Measurements from ENCODE around the gene EMC6.
A peak's percentile ranks its signal among the peaks of the same experiment; 100 is the strongest.

EMC6 gene

DNA sequence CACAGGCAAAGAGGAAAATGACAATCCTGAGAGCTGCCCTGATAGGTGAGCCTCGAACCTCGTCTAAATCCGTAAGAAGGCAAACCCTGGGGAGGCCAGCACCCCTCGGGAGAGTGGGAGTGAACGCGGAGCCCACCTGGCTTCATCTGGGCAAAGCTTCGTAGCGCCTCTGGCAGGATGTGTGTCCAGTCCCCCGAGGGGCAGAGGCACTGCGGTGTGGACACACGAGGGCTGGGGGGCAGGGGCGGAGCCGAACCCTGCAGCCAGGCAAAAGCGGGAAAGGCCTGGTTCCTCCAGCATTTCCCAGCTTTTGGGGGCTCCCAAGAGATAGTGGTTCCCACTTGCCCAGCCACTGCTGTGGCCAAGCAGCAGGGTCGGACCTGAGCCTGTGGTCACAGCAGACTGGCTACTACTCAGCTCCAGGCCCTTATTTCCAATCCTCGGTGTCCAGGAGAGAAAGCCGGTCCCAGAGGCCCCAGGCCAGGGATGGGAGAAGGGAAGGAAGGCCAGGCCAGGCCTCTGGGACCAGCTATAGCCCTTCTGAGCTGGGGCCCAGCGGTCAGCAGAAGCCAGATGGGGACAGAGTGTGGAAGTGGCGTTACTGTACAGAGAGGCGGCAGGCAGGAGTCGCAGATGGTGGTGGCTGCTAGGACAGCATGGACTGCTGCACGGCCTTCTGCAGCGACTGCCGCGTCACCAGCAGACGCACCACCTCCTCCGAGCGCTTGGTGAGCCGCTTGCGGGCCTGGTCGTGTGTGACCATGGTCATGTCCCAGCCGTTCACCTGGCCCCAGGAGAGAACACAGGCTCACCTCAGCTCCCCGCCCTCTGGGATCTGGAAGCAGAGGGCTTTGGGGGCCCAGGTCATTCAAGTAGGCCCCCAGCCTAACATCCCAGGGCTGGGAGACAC, 5.3 kb upstream of the EMC6 start:
- no peak overlapping the region for H3K4me3 ChIP-seq (ENCODE audit: insufficient read length, low read depth)
- H3K36me3 ChIP-seq (ENCODE audit: insufficient read depth, insufficient read length, low read length) = peaks cover 68% of the 10 kb centered on the region
- no peak overlapping the region for H3K9ac ChIP-seq (ENCODE audit: insufficient read length, low read depth)
- peaks cover 13% of the 10 kb centered on the region for H3K4me1 ChIP-seq (ENCODE audit: insufficient read depth, insufficient read length)
- DNase-seq (ENCODE audit: low read depth, low spot score) = no peak
- no peak for TF ChIP-seq ZNF274 (IDR thresholded peaks at IDR 0.05; ENCODE audit: low read depth, low read length)
- TF ChIP-seq YY1 (IDR thresholded peaks at IDR 0.05; ENCODE audit: insufficient read depth, insufficient read length) = no peak
- H3K9me3 ChIP-seq (ENCODE audit: insufficient read depth, low read length) = no peaks in the 10 kb centered on the region
- no peaks in the 10 kb centered on the region for H3K27me3 ChIP-seq (ENCODE audit: insufficient read depth, insufficient read length)

DNA sequence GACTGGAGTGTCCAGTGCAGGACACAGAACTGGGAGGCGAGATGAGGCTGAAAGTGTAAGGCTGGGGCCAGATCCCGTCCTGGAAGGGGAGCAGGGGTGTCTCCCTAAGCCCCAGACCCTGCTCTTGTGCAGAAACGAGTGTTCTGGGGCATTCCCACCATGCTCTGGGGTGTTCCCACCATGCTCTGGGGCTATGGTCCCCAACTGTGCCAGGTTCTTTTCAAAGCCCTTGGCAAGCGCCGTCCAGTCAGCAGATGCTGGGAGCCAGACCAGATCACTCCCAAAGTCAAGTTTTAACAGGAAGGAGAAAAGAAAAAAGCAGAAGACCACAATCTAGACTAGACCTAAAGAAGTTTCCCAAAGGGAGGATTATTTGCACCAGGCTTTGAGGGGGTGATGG, 2.8 kb upstream of the EMC6 start:
- Histone ChIP-seq H3K4me3 (ENCODE audit: insufficient read length, low read depth) (no peak overlapping the region), H3K9me3 (ENCODE audit: insufficient read depth, low read length) (no peaks in the 10 kb centered on the region), H3K27me3 (ENCODE audit: insufficient read depth, insufficient read length) (no peaks in the 10 kb centered on the region), H3K4me1 (ENCODE audit: insufficient read depth, insufficient read length) (peaks cover 7% of the 10 kb centered on the region), H3K9ac (ENCODE audit: insufficient read length, low read depth) (no peak overlapping the region), H3K36me3 (ENCODE audit: insufficient read depth, insufficient read length, low read length) (peaks cover 66% of the 10 kb centered on the region)
- TF ChIP-seq YY1 (IDR thresholded peaks at IDR 0.05; ENCODE audit: insufficient read depth, insufficient read length) (no peak), ZNF274 (IDR thresholded peaks at IDR 0.05; ENCODE audit: low read depth, low read length) (no peak), SUZ12 (IDR thresholded peaks at IDR 0.05; ENCODE audit: extremely low read depth, insufficient read depth, insufficient read length) (no peak)
- no peak for DNase-seq (ENCODE audit: low read depth, low spot score)

DNA sequence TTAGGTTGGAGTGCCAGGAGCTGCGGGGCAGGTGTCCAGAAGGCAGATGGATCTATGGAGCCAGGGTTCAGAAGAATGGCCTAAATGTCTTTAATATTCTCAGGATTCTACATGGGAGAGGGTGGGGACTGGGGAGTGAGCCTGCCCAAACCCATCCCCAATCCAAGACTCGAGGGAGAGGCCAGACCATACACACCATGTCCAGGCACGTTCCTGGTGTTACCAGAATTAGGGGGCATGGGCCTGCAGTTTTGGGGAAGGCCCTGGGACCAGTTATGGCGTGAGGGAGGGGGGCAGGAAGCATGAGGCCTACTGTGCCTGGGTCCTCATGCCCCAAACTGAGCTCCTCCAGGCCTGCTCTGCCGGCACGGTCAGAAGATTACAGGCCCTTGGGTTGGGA, 2.1 kb upstream of the EMC6 start:
- no peak for DNase-seq (ENCODE audit: low read depth, low spot score)

DNA sequence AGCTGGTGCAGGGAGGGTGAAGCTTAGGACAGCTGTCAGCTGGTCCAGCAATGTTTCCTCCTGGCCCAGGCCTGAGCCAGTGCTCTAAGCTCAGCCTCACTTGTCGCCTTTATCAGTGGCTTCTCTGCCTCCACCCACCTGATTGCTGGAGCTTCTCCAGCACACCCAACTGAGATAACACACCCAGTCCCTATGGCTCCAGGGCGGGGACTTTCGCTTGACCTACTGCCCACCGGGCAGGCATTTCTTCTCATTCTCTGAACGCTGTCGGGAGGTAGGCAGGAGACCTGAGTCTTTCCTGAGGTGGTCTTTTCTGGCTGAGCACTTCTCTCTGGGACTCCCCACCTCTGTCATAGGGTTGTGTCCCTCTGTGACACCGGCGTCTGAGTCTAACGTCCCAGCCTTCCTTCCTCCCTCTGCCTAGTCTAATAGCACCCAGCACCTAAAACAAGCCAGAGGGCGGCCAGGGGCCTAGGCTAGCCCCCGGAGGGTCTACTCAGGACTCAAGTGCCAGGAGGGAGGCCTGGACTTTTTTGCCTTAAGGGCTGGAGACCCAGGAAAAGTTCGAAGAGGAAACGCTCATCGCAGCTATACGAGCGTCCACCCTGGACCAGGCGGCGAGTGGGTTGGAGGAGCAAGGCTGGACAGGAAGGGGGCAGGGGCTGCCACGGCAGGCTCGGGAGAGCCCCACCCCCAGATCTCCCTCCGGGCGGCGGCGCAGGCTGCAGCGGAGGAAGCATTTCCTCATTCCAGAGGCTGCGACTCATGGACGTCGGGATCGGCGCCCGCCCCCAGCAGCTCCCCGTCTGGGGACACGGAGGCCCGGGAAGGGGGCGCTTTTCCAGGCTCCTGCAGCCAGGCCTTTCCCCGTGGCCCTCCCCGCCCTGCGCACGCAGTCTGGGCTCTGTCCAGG, 990 bp upstream of the EMC6 start:
- no peaks in the 10 kb centered on the region for H3K9me3 ChIP-seq (ENCODE audit: insufficient read depth, low read length)
- no peaks in the 10 kb centered on the region for H3K27me3 ChIP-seq (ENCODE audit: insufficient read depth, insufficient read length)
- peaks cover 60% of the 10 kb centered on the region for H3K36me3 ChIP-seq (ENCODE audit: insufficient read depth, insufficient read length, low read length)
- TF ChIP-seq SUZ12 (IDR thresholded peaks at IDR 0.05; ENCODE audit: extremely low read depth, insufficient read depth, insufficient read length) (no peak), ZNF274 (IDR thresholded peaks at IDR 0.05; ENCODE audit: low read depth, low read length) (no peak), YY1 (IDR thresholded peaks at IDR 0.05; ENCODE audit: insufficient read depth, insufficient read length) (no peak)
- peak overlapping the region; percentile 98 for H3K9ac ChIP-seq (ENCODE audit: insufficient read length, low read depth)
- no peak for DNase-seq (ENCODE audit: low read depth, low spot score)
- peaks cover 7% of the 10 kb centered on the region for H3K4me1 ChIP-seq (ENCODE audit: insufficient read depth, insufficient read length)
- H3K4me3 ChIP-seq (ENCODE audit: insufficient read length, low read depth) = peak overlapping the region; percentile 84

More for the DNA sequence above, 2.1 kb upstream of the EMC6 start:
- no peak overlapping the region for H3K4me3 ChIP-seq (ENCODE audit: insufficient read length, low read depth)
- TF ChIP-seq YY1 (IDR thresholded peaks at IDR 0.05; ENCODE audit: insufficient read depth, insufficient read length) (no peak), SUZ12 (IDR thresholded peaks at IDR 0.05; ENCODE audit: extremely low read depth, insufficient read depth, insufficient read length) (no peak), ZNF274 (IDR thresholded peaks at IDR 0.05; ENCODE audit: low read depth, low read length) (no peak)
- no peaks in the 10 kb centered on the region for H3K9me3 ChIP-seq (ENCODE audit: insufficient read depth, low read length)
- peak overlapping the region; percentile 32 for H3K9ac ChIP-seq (ENCODE audit: insufficient read length, low read depth)
- H3K27me3 ChIP-seq (ENCODE audit: insufficient read depth, insufficient read length) = no peaks in the 10 kb centered on the region
- peaks cover 7% of the 10 kb centered on the region for H3K4me1 ChIP-seq (ENCODE audit: insufficient read depth, insufficient read length)
- H3K36me3 ChIP-seq (ENCODE audit: insufficient read depth, insufficient read length, low read length) = peaks cover 61% of the 10 kb centered on the region

DNA sequence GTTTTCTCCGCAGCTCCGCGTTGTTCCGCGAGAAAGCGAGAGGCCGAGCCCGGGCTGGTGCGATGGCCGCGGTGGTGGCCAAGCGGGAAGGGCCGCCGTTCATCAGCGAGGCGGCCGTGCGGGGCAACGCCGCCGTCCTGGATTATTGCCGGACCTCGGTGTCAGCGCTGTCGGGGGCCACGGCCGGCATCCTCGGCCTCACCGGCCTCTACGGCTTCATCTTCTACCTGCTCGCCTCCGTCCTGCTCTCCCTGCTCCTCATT, 404 bp downstream of the EMC6 start:
- Histone ChIP-seq H3K4me1 (ENCODE audit: insufficient read depth, insufficient read length) (peaks cover 9% of the 10 kb centered on the region), H3K4me3 (ENCODE audit: insufficient read length, low read depth) (peak overlapping the region; percentile 92), H3K36me3 (ENCODE audit: insufficient read depth, insufficient read length, low read length) (peaks cover 47% of the 10 kb centered on the region), H3K9me3 (ENCODE audit: insufficient read depth, low read length) (no peaks in the 10 kb centered on the region), H3K9ac (ENCODE audit: insufficient read length, low read depth) (peak overlapping the region; percentile 95), H3K27me3 (ENCODE audit: insufficient read depth, insufficient read length) (no peaks in the 10 kb centered on the region)
- no peak for TF ChIP-seq YY1 (IDR thresholded peaks at IDR 0.05; ENCODE audit: insufficient read depth, insufficient read length)
- no peak for TF ChIP-seq SUZ12 (IDR thresholded peaks at IDR 0.05; ENCODE audit: extremely low read depth, insufficient read depth, insufficient read length)
- no peak for TF ChIP-seq ZNF274 (IDR thresholded peaks at IDR 0.05; ENCODE audit: low read depth, low read length)
- no peak for DNase-seq (ENCODE audit: low read depth, low spot score)

DNA sequence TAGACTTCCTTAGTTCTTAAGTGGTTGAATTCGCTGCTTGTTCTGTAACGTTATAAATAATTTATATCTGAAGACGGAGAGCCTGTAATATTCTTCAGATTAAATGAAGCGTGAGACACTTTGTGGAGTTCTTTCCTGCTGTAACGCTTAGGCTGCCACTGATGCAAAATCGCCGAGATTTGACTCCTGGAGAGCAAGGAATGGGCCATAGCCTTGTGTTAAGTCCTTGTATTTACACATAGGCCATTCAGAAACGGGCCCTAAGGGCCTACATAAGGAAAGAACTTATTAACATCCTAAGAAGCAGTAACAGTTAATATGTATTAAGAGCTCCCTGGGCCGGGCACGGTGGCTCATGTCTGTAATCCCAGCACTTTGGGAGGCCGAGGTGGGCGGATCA, 936 bp downstream of the EMC6 start:
- Histone ChIP-seq H3K4me3 (ENCODE audit: insufficient read length, low read depth) (peak overlapping the region; percentile 92), H3K9ac (ENCODE audit: insufficient read length, low read depth) (peak overlapping the region; percentile 95), H3K27me3 (ENCODE audit: insufficient read depth, insufficient read length) (no peaks in the 10 kb centered on the region), H3K9me3 (ENCODE audit: insufficient read depth, low read length) (no peaks in the 10 kb centered on the region), H3K4me1 (ENCODE audit: insufficient read depth, insufficient read length) (peaks cover 9% of the 10 kb centered on the region), H3K36me3 (ENCODE audit: insufficient read depth, insufficient read length, low read length) (peaks cover 42% of the 10 kb centered on the region)
- TF ChIP-seq ZNF274 (IDR thresholded peaks at IDR 0.05; ENCODE audit: low read depth, low read length) = no peak
- TF ChIP-seq SUZ12 (IDR thresholded peaks at IDR 0.05; ENCODE audit: extremely low read depth, insufficient read depth, insufficient read length) = no peak
- no peak for TF ChIP-seq YY1 (IDR thresholded peaks at IDR 0.05; ENCODE audit: insufficient read depth, insufficient read length)
- no peak for DNase-seq (ENCODE audit: low read depth, low spot score)

DNA sequence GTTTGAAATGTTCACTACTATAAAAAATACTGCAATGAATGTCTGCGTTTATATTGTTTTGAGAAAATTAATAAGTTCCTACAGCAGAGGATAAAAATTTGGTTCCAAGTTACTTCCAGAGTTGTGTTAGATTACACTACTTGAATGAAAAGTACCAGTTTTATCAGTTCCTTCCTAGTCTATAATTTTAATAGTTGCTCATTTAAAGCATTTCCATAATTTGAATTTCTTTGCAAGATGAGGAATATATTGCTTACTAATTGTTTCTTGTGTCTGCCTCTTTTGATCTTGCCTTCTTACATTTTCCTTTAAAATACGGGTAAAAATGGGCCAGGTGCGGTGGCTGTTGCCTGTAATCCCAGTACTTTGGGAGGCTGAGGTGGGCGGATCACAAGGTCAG, 4.0 kb downstream of the EMC6 start:
- TF ChIP-seq ZNF274 (IDR thresholded peaks at IDR 0.05; ENCODE audit: low read depth, low read length) = no peak
- DNase-seq (ENCODE audit: low read depth, low spot score) = no peak
- Histone ChIP-seq H3K9me3 (ENCODE audit: insufficient read depth, low read length) (no peaks in the 10 kb centered on the region), H3K9ac (ENCODE audit: insufficient read length, low read depth) (no peak overlapping the region), H3K27me3 (ENCODE audit: insufficient read depth, insufficient read length) (no peaks in the 10 kb centered on the region), H3K4me1 (ENCODE audit: insufficient read depth, insufficient read length) (peaks cover 2% of the 10 kb centered on the region), H3K36me3 (ENCODE audit: insufficient read depth, insufficient read length, low read length) (peaks cover 19% of the 10 kb centered on the region), H3K4me3 (ENCODE audit: insufficient read length, low read depth) (no peak overlapping the region)

Data from NT2/D1 (cell line).